Measurements from ENCODE around the gene USP40. TPM values are rescaled to one million over a fixed set of nuclear protein-coding genes. Genes with fewer than 3 reads are reported as not detected.
A peak's percentile ranks its signal among the peaks of the same experiment; 100 is the strongest.

USP40 gene
- total RNA-seq (2021) (9.7 to 13.6 TPM (median 10.3 TPM) in 3 replicates), Bru-seq, nascent RNA (percentile 55 among the genes with signal in this experiment)
- long read RNA-seq, experiment 1, partial matches to known transcripts: 2 of 22 reads
- long read RNA-seq, experiment 1, other reads (novel, unspliced or antisense): 20 of 22 reads
- long read RNA-seq, experiment 2, partial matches to known transcripts: 3 of 8 reads
- long read RNA-seq, experiment 2, other reads (novel, unspliced or antisense): 5 of 8 reads
- long read RNA-seq, experiment 3, partial matches to known transcripts: 0 of 1 reads
- long read RNA-seq, experiment 3, other reads (novel, unspliced or antisense): 1 of 1 reads

- Mint-ChIP-seq H3K27me3 (ENCODE audit: low read depth) (no peaks in the 10 kb centered on the region), H3K4me3 (peak within 1 kb of the TSS; percentile 92), H3K27ac (peak within 1 kb of the TSS; percentile 93), H3K36me3 (no peaks in the 10 kb centered on the region), H3K9me3 (no peaks in the 10 kb centered on the region), H3K4me1 (peaks cover 5% of the 10 kb centered on the region; the same call in 1 of the 2 replicates)
- ChIA-PET CTCF (interaction anchor here (1.0 to 1.5 kb wide), 4 partner anchors 9 to 266 kb away, joined by 3 to 8 read pairs (median 4); no protein-coding TSS in a partner anchor), POLR2A (interaction anchor here (0.6 to 0.7 kb wide), 2 partner anchors 9 to 30 kb away, joined by 3 read pairs; no protein-coding TSS in a partner anchor)
- ATAC-seq (peak; percentile 98), DNase-seq (ENCODE audit: low spot score) (peak; percentile 92)
- peak; percentile 72 for TF ChIP-seq SP1 (CRISPR knock-in tag; conservative IDR thresholded peaks at IDR 0.05)
- TF ChIP-seq USF1 (CRISPR knock-in tag; IDR thresholded peaks at IDR 0.05): no peak
- peak; percentile 64; the same call in 1 of the 2 replicates for TF ChIP-seq FOXP1 (CRISPR knock-in tag; IDR thresholded peaks at IDR 0.05; ENCODE audit: borderline replicate concordance)
- no peak for TF ChIP-seq NR3C1 (CRISPR knock-in tag; conservative IDR thresholded peaks at IDR 0.05; ENCODE audit: low read depth)
- TF ChIP-seq, protein P1, sequence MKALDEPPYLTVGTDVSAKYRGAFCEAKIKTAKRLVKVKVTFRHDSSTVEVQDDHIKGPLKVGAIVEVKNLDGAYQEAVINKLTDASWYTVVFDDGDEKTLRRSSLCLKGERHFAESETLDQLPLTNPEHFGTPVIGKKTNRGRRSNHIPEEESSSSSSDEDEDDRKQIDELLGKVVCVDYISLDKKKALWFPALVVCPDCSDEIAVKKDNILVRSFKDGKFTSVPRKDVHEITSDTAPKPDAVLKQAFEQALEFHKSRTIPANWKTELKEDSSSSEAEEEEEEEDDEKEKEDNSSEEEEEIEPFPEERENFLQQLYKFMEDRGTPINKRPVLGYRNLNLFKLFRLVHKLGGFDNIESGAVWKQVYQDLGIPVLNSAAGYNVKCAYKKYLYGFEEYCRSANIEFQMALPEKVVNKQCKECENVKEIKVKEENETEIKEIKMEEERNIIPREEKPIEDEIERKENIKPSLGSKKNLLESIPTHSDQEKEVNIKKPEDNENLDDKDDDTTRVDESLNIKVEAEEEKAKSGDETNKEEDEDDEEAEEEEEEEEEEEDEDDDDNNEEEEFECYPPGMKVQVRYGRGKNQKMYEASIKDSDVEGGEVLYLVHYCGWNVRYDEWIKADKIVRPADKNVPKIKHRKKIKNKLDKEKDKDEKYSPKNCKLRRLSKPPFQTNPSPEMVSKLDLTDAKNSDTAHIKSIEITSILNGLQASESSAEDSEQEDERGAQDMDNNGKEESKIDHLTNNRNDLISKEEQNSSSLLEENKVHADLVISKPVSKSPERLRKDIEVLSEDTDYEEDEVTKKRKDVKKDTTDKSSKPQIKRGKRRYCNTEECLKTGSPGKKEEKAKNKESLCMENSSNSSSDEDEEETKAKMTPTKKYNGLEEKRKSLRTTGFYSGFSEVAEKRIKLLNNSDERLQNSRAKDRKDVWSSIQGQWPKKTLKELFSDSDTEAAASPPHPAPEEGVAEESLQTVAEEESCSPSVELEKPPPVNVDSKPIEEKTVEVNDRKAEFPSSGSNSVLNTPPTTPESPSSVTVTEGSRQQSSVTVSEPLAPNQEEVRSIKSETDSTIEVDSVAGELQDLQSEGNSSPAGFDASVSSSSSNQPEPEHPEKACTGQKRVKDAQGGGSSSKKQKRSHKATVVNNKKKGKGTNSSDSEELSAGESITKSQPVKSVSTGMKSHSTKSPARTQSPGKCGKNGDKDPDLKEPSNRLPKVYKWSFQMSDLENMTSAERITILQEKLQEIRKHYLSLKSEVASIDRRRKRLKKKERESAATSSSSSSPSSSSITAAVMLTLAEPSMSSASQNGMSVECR (CRISPR knock-in tag; IDR thresholded peaks at IDR 0.05; ENCODE audit: borderline replicate concordance): 0 out of 2 replicates have a peak, but pooled peaks have one; percentile 26
- TF ChIP-seq, protein P2, sequence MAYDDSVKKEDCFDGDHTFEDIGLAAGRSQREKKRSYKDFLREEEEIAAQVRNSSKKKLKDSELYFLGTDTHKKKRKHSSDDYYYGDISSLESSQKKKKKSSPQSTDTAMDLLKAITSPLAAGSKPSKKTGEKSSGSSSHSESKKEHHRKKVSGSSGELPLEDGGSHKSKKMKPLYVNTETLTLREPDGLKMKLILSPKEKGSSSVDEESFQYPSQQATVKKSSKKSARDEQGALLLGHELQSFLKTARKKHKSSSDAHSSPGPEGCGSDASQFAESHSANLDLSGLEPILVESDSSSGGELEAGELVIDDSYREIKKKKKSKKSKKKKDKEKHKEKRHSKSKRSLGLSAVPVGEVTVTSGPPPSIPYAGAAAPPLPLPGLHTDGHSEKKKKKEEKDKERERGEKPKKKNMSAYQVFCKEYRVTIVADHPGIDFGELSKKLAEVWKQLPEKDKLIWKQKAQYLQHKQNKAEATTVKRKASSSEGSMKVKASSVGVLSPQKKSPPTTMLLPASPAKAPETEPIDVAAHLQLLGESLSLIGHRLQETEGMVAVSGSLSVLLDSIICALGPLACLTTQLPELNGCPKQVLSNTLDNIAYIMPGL (CRISPR knock-in tag; IDR thresholded peaks at IDR 0.05): peak; percentile 51; the same call in 1 of the 2 replicates
- TF ChIP-seq ZNF425 (CRISPR knock-in tag; conservative IDR thresholded peaks at IDR 0.05): no peak
- TF ChIP-seq GABPB1 (CRISPR knock-in tag; IDR thresholded peaks at IDR 0.05): peak; percentile 74
- TF ChIP-seq ATF3 (CRISPR knock-in tag; conservative IDR thresholded peaks at IDR 0.05): no peak
- no peak for TF ChIP-seq NFYB (CRISPR knock-in tag; conservative IDR thresholded peaks at IDR 0.05; ENCODE audit: low read depth)
- no peak for TF ChIP-seq KAT7 (CRISPR knock-in tag; IDR thresholded peaks at IDR 0.05; ENCODE audit: borderline replicate concordance)
- no peak for TF ChIP-seq RORB (CRISPR knock-in tag; IDR thresholded peaks at IDR 0.05)
- TF ChIP-seq, protein P3, sequence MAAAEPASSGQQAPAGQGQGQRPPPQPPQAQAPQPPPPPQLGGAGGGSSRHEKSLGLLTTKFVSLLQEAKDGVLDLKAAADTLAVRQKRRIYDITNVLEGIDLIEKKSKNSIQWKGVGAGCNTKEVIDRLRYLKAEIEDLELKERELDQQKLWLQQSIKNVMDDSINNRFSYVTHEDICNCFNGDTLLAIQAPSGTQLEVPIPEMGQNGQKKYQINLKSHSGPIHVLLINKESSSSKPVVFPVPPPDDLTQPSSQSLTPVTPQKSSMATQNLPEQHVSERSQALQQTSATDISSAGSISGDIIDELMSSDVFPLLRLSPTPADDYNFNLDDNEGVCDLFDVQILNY (CRISPR knock-in tag; IDR thresholded peaks at IDR 0.05): peak; percentile 71; the same call in 1 of the 2 replicates
- peak; percentile 83 for TF ChIP-seq FOXP4 (CRISPR knock-in tag; IDR thresholded peaks at IDR 0.05)
- TF ChIP-seq ZNF121 (CRISPR knock-in tag; IDR thresholded peaks at IDR 0.05): peak; percentile 76
- no peak for TF ChIP-seq IRF2 (CRISPR knock-in tag; IDR thresholded peaks at IDR 0.05; ENCODE audit: borderline replicate concordance, low read depth)
- no peak for TF ChIP-seq MXD4 (CRISPR knock-in tag; IDR thresholded peaks at IDR 0.05; ENCODE audit: borderline replicate concordance)
- TF ChIP-seq MYBL2 (CRISPR knock-in tag; IDR thresholded peaks at IDR 0.05): 0 out of 2 replicates have a peak, but pooled peaks have one; percentile 63
- TF ChIP-seq SMAD4 (CRISPR knock-in tag; IDR thresholded peaks at IDR 0.05): no peak
- peak; percentile 60; the same call in 1 of the 2 replicates for TF ChIP-seq ETV6 (CRISPR knock-in tag; IDR thresholded peaks at IDR 0.05)
- no peak for TF ChIP-seq ZNF423 (CRISPR knock-in tag; IDR thresholded peaks at IDR 0.05)
Measured at GRCh38 chr2:233566141-233566956, at the start of gene USP40. TSS of gene USP40 (minus strand) at chr2:233566782. CDS start at chr2:233565554, 1,228 bp downstream.
